OCI-LY3 (cell line): Measurements from ENCODE around the gene C7orf33.
A peak's percentile ranks its signal among the peaks of the same experiment; 100 is the strongest.

Experiments used
- CTCF ChIP-seq: fragments of 200-600, 300-600 bp; sonication (generic); IDR thresholded peaks from 2 replicates; pipeline ENCODE4 v1.5.1; 2014; ENCODE audit warnings: antibody characterized with exemption, low read length, low read depth
- EZH2phosphoT487 ChIP-seq: fragments of 200-600 bp; shearing (Covaris generic); IDR thresholded peaks from 2 replicates; pipeline ENCODE4 v1.6.1; 2018; ENCODE audit warnings: antibody characterized with exemption, mixed run types, low read depth

GRCh38 chr7:148611692-148612091 lies 21.1 kb downstream of the C7orf33 start:
- TF ChIP-seq CTCF (peak; percentile 21; the same call in 1 of the 2 replicates), EZH2phosphoT487 (no peak)
